Astrocyte (in vitro differentiated cells and primary cell): ENCODE results near the gene ZNF532.

Experiments
- CTCF ChIP-seq: IDR thresholded peaks from 2 replicates; pipeline ENCODE4 v1.5.1; 2011; ENCODE audit warnings: low read depth, mild to moderate bottlenecking, inconsistent platforms, low read length, moderate library complexity; ENCODE audit not compliant: insufficient read depth
- EZH2 ChIP-seq: IDR thresholded peaks from 2 replicates; pipeline ENCODE4 v1.6.1; 2012; ENCODE audit warnings: mild to moderate bottlenecking, low read length, inconsistent platforms; ENCODE audit not compliant: insufficient read depth

GRCh38 chr18:58929206-58929605, 64.5 kb downstream of the ZNF532 start:
- no peak for TF ChIP-seq CTCF
- TF ChIP-seq EZH2 = no peak
